Stimulated activated CD4-positive, alpha-beta T cell treated with anti-CD3 and anti-CD28 coated beads, Interleukin-1b, Interleukin-23, amount 100 ng/mL, for 48 hours (primary cell): ENCODE data around the gene PRMT5.
"Not testable (repeated sequence)": the region's sequence is repeated elsewhere in the genome, so short reads cannot be mapped to it uniquely, and the experiment has no call there.

ENCODE experiments used
- DNase-seq: peaks from one replicate; pipeline ENCODE4 v3.0.0-alpha.2; 2020

PRMT5 gene

GRCh38 chr14:22929961-22930364, 787 bp upstream of the PRMT5 start:
- no peak for DNase-seq

GRCh38 chr14:22928237-22929103, 706 bp downstream of the PRMT5 start:
- no peak for DNase-seq

- no peak for DNase-seq
Measured at GRCh38 chr14:22926316-22926715, 2.9 kb downstream of the PRMT5 start.

GRCh38 chr14:22925513-22925912, 3.7 kb downstream of the PRMT5 start:
- DNase-seq: no peak

GRCh38 chr14:22923746-22924145, 5.4 kb downstream of the PRMT5 start:
- no peak for DNase-seq

- no peak for DNase-seq
Measured at GRCh38 chr14:22922294-22922693, 6.9 kb downstream of the PRMT5 start.

- no peak for DNase-seq
Measured at GRCh38 chr14:22920697-22921096, 8.5 kb downstream of the PRMT5 start.

GRCh38 chr14:22919601-22919921, 9.6 kb downstream of the PRMT5 start:
- no peak for DNase-seq

GRCh38 chr14:22918804-22919600, 10.2 kb downstream of the PRMT5 start, which contains the start of gene RBM23:
RBM23 (minus strand) TSS chr14:22919149.
- DNase-seq: peak; percentile 100

- no peak for DNase-seq
Measured at GRCh38 chr14:22915886-22916521, 13.2 kb downstream of the PRMT5 start.

- not testable (repeated sequence) for DNase-seq
Measured at GRCh38 chr14:22914836-22915235, 14.3 kb downstream of the PRMT5 start.

- no peak for DNase-seq
Measured at GRCh38 chr14:22910916-22911315, 18.3 kb downstream of the PRMT5 start.

GRCh38 chr14:22908601-22909000, 20.6 kb downstream of the PRMT5 start:
- no peak for DNase-seq

GRCh38 chr14:22907429-22907828, 21.7 kb downstream of the PRMT5 start:
- DNase-seq: no peak

GRCh38 chr14:22906073-22906472, 23.1 kb downstream of the PRMT5 start:
- DNase-seq: no peak

- DNase-seq: no peak
Measured at GRCh38 chr14:22905627-22906026, 23.5 kb downstream of the PRMT5 start.

- DNase-seq: no peak
Measured at GRCh38 chr14:22903742-22904087, 25.5 kb downstream of the PRMT5 start.

- no peak for DNase-seq
Measured at GRCh38 chr14:22901799-22902198, 27.4 kb downstream of the PRMT5 start.

- DNase-seq: no peak
Measured at GRCh38 chr14:22900081-22900799, 28.9 kb downstream of the PRMT5 start.

GRCh38 chr14:22898302-22899090, 30.7 kb downstream of the PRMT5 start:
- DNase-seq: peak; percentile 48

- DNase-seq: no peak
Measured at GRCh38 chr14:22897357-22897756, 31.8 kb downstream of the PRMT5 start.

GRCh38 chr14:22896760-22897159, 32.4 kb downstream of the PRMT5 start:
- no peak for DNase-seq
